Common myeloid progenitor, CD34-positive (primary cell): ENCODE results near the gene MYL11.
"Not testable (repeated sequence)": the region's sequence is repeated elsewhere in the genome, so short reads cannot be mapped to it uniquely, and the experiment has no call there.

Source experiments
- CTCF ChIA-PET: fragments of 350-600 bp; sonication (Branson Sonifier 250); formaldehyde crosslinking; loops from one replicate; lab custom pipeline; 2021; ENCODE audit warnings: antibody characterized with exemption; lab: Charles Lee
- POLR2A ChIA-PET: fragments of 350-600 bp; sonication (Branson Sonifier 250); formaldehyde crosslinking; loops from one replicate; lab custom pipeline; 2021; ENCODE audit warnings: antibody characterized with exemption; lab: Charles Lee
- DNase-seq, 3 donors: peaks; one replicate each; pipeline versions ENCODE4 v3.0.0 to v3.0.0-alpha.2; 2013
- H3K27ac ChIP-seq, 2 experiments: 1 replicate in 1 of 2; 2 replicates in 1 of 2; pipeline ENCODE4 v1.7.0; 2013; ENCODE audit warnings: inconsistent platforms in 2 of 2, low read length in 2 of 2, mild to moderate bottlenecking in 2 of 2, low read depth in 1 of 2, moderate library complexity in 1 of 2; ENCODE audit not compliant: severe bottlenecking in 2 of 2, insufficient read depth in 1 of 2, poor library complexity in 1 of 2
- H3K27me3 ChIP-seq, 5 experiments: replicated peaks in 2 of 5; 1 replicate in 3 of 5; 2 replicates in 2 of 5; pipeline versions ENCODE4 v1.6.1 to v1.7.0; 2013; ENCODE audit warnings: low read length in 4 of 5, mild to moderate bottlenecking in 2 of 5, moderate library complexity in 2 of 5, inconsistent platforms in 1 of 5; ENCODE audit not compliant: insufficient read depth in 5 of 5, control insufficient read depth in 4 of 5
- H3K36me3 ChIP-seq, 4 experiments: 1 replicate in 2 of 4; 2 replicates in 2 of 4; pipeline versions ENCODE4 v1.6.1 to v1.7.0; 2013; ENCODE audit warnings: low read length in 3 of 4, control low read depth in 1 of 4, mild to moderate bottlenecking in 1 of 4; ENCODE audit not compliant: control insufficient read depth in 4 of 4, insufficient read depth in 4 of 4
- H3K4me1 ChIP-seq, 4 experiments: 1 replicate in 3 of 4; 2 replicates in 1 of 4; pipeline versions ENCODE4 v1.6.1 to v1.7.1; 2013; ENCODE audit warnings: low read length in 3 of 4, mild to moderate bottlenecking in 3 of 4, control low read depth in 1 of 4, inconsistent platforms in 1 of 4, moderate library complexity in 1 of 4; ENCODE audit not compliant: control insufficient read depth in 4 of 4, insufficient read depth in 4 of 4; ENCODE audit errors: control extremely low read depth in 1 of 4
- H3K4me3 ChIP-seq, 7 experiments: 1 replicate in 4 of 7; 2 replicates in 3 of 7; pipeline versions ENCODE4 v1.5.1 to v1.7.0; 2013; ENCODE audit warnings: mild to moderate bottlenecking in 7 of 7, low read length in 6 of 7, moderate library complexity in 6 of 7, inconsistent platforms in 2 of 7, low read depth in 2 of 7, control low read depth in 1 of 7; ENCODE audit not compliant: insufficient read depth in 4 of 7, control insufficient read depth in 1 of 7; ENCODE audit errors: extremely low read depth in 1 of 7
- H3K9me3 ChIP-seq, 5 experiments: 1 replicate in 4 of 5; 2 replicates in 1 of 5; pipeline versions ENCODE4 v1.6.1 to v1.7.1; 2013; ENCODE audit warnings: low read length in 4 of 5, mild to moderate bottlenecking in 2 of 5, inconsistent platforms in 1 of 5, low read depth in 1 of 5, moderate library complexity in 1 of 5; ENCODE audit not compliant: control insufficient read depth in 4 of 5, insufficient read depth in 2 of 5; ENCODE audit errors: control extremely low read depth in 1 of 5
- WGBS: methylation state at CpG from one replicate; pipeline ENCODE4 v1.1.5; 2013; ENCODE audit not compliant: insufficient coverage; 5-methylcytosine and 5-hydroxymethylcytosine counted together

MYL11 gene

GRCh38 chr16:30340621-30341020, 34.0 kb upstream of the MYL11 start:
- no peak for DNase-seq
- WGBS = 95% methylated on average over 13 of the region's 13 CpGs
- peaks cover 0 to 2% (median 0%) of the 10 kb centered on the region in 4 experiments for H3K36me3 ChIP-seq
- H3K27me3 ChIP-seq = no peaks in the 10 kb centered on the region
- CTCF ChIA-PET = interaction anchor here (1.2 kb wide), 1 partner anchor 69 kb away, joined by 3 read pairs; no protein-coding TSS in a partner anchor
- H3K4me3 ChIP-seq = no peak overlapping the region
- H3K4me1 ChIP-seq = peaks cover 0 to 25% (median 12%) of the 10 kb centered on the region in 4 experiments
- no peaks in the 10 kb centered on the region for H3K9me3 ChIP-seq
- H3K27ac ChIP-seq = no peak overlapping the region
- POLR2A ChIA-PET = no interaction called here

- peaks cover 0 to 20% (median 7%) of the 10 kb centered on the region in 4 experiments for H3K4me1 ChIP-seq
- not testable (repeated sequence) for H3K9me3 ChIP-seq, H3K27me3 ChIP-seq, H3K4me3 ChIP-seq, H3K36me3 ChIP-seq, H3K27ac ChIP-seq
- DNase-seq = peak in 2 of 3 donors; percentile 21 to 22
- ChIA-PET CTCF (interaction anchor here (1.1 to 1.3 kb wide), 2 partner anchors 12 to 17 kb away, joined by 3 to 4 read pairs; no protein-coding TSS in a partner anchor), POLR2A (interaction anchor here (0.6 kb wide), 1 partner anchor 26 kb away, joined by 3 read pairs; no protein-coding TSS in a partner anchor)
- 90% methylated on average over 2 of the region's 8 CpGs for WGBS
Observed at GRCh38 chr16:30341971-30342370, 32.6 kb upstream of the MYL11 start.

GRCh38 chr16:30342751-30343490, 31.7 kb upstream of the MYL11 start:
- H3K4me1 ChIP-seq = peaks cover 0 to 12% (median 0%) of the 10 kb centered on the region in 4 experiments
- H3K4me3 ChIP-seq = no peak overlapping the region
- no peaks in the 10 kb centered on the region for H3K9me3 ChIP-seq
- CTCF ChIA-PET = interaction anchor here (0.5 to 1.3 kb wide), 2 partner anchors 9 to 11 kb away, joined by 3 to 4 read pairs; no protein-coding TSS in a partner anchor
- H3K36me3 ChIP-seq = peaks cover 0 to 2% (median 0%) of the 10 kb centered on the region in 4 experiments
- WGBS = 93% methylated on average over 27 of the region's 32 CpGs
- POLR2A ChIA-PET = interaction anchor here (0.6 kb wide), 1 partner anchor 27 kb away, joined by 3 read pairs; no protein-coding TSS in a partner anchor
- H3K27me3 ChIP-seq = no peaks in the 10 kb centered on the region
- no peak overlapping the region for H3K27ac ChIP-seq
- no peak for DNase-seq

GRCh38 chr16:30343491-30343820, 31.1 kb upstream of the MYL11 start:
- POLR2A ChIA-PET, H3K4me3 ChIP-seq, H3K27ac ChIP-seq, H3K27me3 ChIP-seq, H3K9me3 ChIP-seq, DNase-seq, H3K36me3 ChIP-seq: not testable (repeated sequence)
- 92% methylated on average over 2 of the region's 11 CpGs for WGBS
- CTCF ChIA-PET = interaction anchor here (1.3 kb wide), 1 partner anchor 10 kb away, joined by 4 read pairs; no protein-coding TSS in a partner anchor
- H3K4me1 ChIP-seq = peaks cover 0 to 12% (median 0%) of the 10 kb centered on the region in 4 experiments

GRCh38 chr16:30346286-30346685, 28.3 kb upstream of the MYL11 start:
- POLR2A ChIA-PET = interaction anchor here (0.6 kb wide), 1 partner anchor 209 kb away, joined by 3 read pairs; no protein-coding TSS in a partner anchor
- DNase-seq = no peak
- H3K27ac ChIP-seq = no peak overlapping the region
- 100% methylated on average over 3 of the region's 3 CpGs for WGBS
- no peaks in the 10 kb centered on the region for H3K27me3 ChIP-seq
- peaks cover 0 to 24% (median 4%) of the 10 kb centered on the region in 4 experiments for H3K4me1 ChIP-seq
- no peaks in the 10 kb centered on the region for H3K9me3 ChIP-seq
- H3K4me3 ChIP-seq = no peak overlapping the region
- CTCF ChIA-PET = interaction anchor here (1.2 kb wide), 1 partner anchor 17 kb away, joined by 3 read pairs; no protein-coding TSS in a partner anchor
- H3K36me3 ChIP-seq = peaks cover 4 to 12% (median 11%) of the 10 kb centered on the region in 4 experiments

GRCh38 chr16:30348113-30348512, 26.5 kb upstream of the MYL11 start:
- ChIA-PET POLR2A (no interaction called here), CTCF (no interaction called here)
- Histone ChIP-seq H3K36me3 (peaks cover 7 to 30% (median 25%) of the 10 kb centered on the region in 4 experiments), H3K4me1 (peaks cover 0 to 16% (median 4%) of the 10 kb centered on the region in 4 experiments), H3K9me3 (no peaks in the 10 kb centered on the region), H3K27ac (no peak overlapping the region), H3K27me3 (no peaks in the 10 kb centered on the region), H3K4me3 (no peak overlapping the region)
- DNase-seq = no peak
- 97% methylated on average over 6 of the region's 8 CpGs for WGBS

GRCh38 chr16:30348929-30349328, 25.7 kb upstream of the MYL11 start:
- ChIA-PET CTCF (interaction anchor here (0.6 kb wide), 1 partner anchor 24 kb away, joined by 4 read pairs; no protein-coding TSS in a partner anchor), POLR2A (interaction anchor here (0.7 kb wide), 1 partner anchor 9 kb away, joined by 4 read pairs; no protein-coding TSS in a partner anchor)
- H3K36me3 ChIP-seq = peaks cover 7 to 38% (median 29%) of the 10 kb centered on the region in 4 experiments
- peak overlapping the region in 1 of 2 experiments; percentile 32 for H3K27ac ChIP-seq
- no peak for DNase-seq
- 100% methylated on average over 3 of the region's 7 CpGs for WGBS
- peaks cover 0 to 16% (median 5%) of the 10 kb centered on the region in 4 experiments for H3K4me1 ChIP-seq
- H3K4me3 ChIP-seq = no peak overlapping the region
- no peaks in the 10 kb centered on the region for H3K9me3 ChIP-seq
- no peaks in the 10 kb centered on the region for H3K27me3 ChIP-seq
